ENCODE data around the gene TEKT2.

- TF ChIP-seq POLR2A (IDR thresholded peaks at IDR 0.05) (no peak), CTCF (IDR thresholded peaks at IDR 0.05) (no peak)
These were observed 33.0 kb downstream of the TEKT2 start for GRCh38 chr1:36116901-36117300.
